Activated CD8-positive, alpha-beta T cell treated with anti-CD3 and anti-CD28 coated beads for 36 hours (primary cell): ENCODE results near the gene AFF1. TPM values are rescaled to one million over a fixed set of nuclear protein-coding genes. Genes with fewer than 3 reads are reported as not detected.
"Not testable (repeated sequence)": the region's sequence is repeated elsewhere in the genome, so short reads cannot be mapped to it uniquely, and the experiment has no call there.

ENCODE experiments used
- ATAC-seq: fragments of 200-7000 bp; cut with Tn5 transposase; one replicate; pipeline ENCODE4 v1.10.0; 2021; ENCODE audit warnings: mild to moderate bottlenecking, moderate library complexity
- CTCF ChIA-PET: fragments of 350-600 bp; sonication (Branson Sonifier 250); formaldehyde crosslinking; loops from one replicate; lab custom pipeline; 2021; ENCODE audit warnings: antibody characterized with exemption; lab: Charles Lee
- POLR2A ChIA-PET: fragments of 350-600 bp; sonication (Branson Sonifier 250); formaldehyde crosslinking; loops from one replicate; lab custom pipeline; 2021; ENCODE audit warnings: antibody characterized with exemption; lab: Charles Lee
- DNase-seq: peaks from one replicate; pipeline ENCODE4 v3.0.0-alpha.2; 2020
- H3K27ac Mint-ChIP-seq: one replicate; pipeline ENCODE4 v1.8.0; 2021; ENCODE audit warnings: mild to moderate bottlenecking, mixed read lengths
- H3K27me3 Mint-ChIP-seq: one replicate; pipeline ENCODE4 v1.8.0; 2021; ENCODE audit warnings: mixed read lengths
- H3K36me3 Mint-ChIP-seq: one replicate; pipeline ENCODE4 v1.8.0; 2021; ENCODE audit warnings: low read depth, mixed read lengths
- H3K4me1 Mint-ChIP-seq: one replicate; pipeline ENCODE4 v1.8.0; 2021; ENCODE audit warnings: low read depth, mixed read lengths
- H3K4me3 Mint-ChIP-seq: one replicate; pipeline ENCODE4 v1.8.0; 2021; ENCODE audit warnings: mild to moderate bottlenecking, moderate library complexity, mixed read lengths
- H3K9me3 Mint-ChIP-seq: one replicate; pipeline ENCODE4 v1.8.0; 2021; ENCODE audit warnings: mixed read lengths
- CTCF ChIP-seq: fragments of 200-600 bp; IDR thresholded peaks from one replicate; pipeline ENCODE4 v1.8.0; 2022; ENCODE audit warnings: antibody characterized with exemption, mild to moderate bottlenecking
- intact Hi-C: fragments of 100-400 bp; cut with micrococcal nuclease; formaldehyde crosslinking; loops from one replicate; pipeline ENCODE4 v1.10.0; 2022
- total RNA-seq, 2 experiments: library from RNA; stranded (reverse); gene quantifications; one replicate each; pipeline ENCODE4 v1.2.3, GENCODE V29; 2021

Gene AFF1
- total RNA-seq, 2 experiments from 2014 or later: 40.3 to 45.4 TPM

GRCh38 chr4:87133183-87133582 lies 198.4 kb downstream of the AFF1 start:
- CTCF ChIA-PET: interaction anchor here (1.4 to 4.8 kb wide), 3 partner anchors 12 to 211 kb away, joined by 6 to 23 read pairs (median 7); no protein-coding TSS in a partner anchor
- Mint-ChIP-seq H3K4me1 (no peaks in the 10 kb centered on the region), H3K9me3 (no peaks in the 10 kb centered on the region), H3K27me3 (no peaks in the 10 kb centered on the region), H3K27ac (no peak overlapping the region), H3K36me3 (peaks cover 38% of the 10 kb centered on the region), H3K4me3 (no peak overlapping the region)
- TF ChIP-seq CTCF: no peak
- intact Hi-C loops: no loop called here
- POLR2A ChIA-PET: no interaction called here
- ATAC-seq (no peak), DNase-seq (no peak)

- ATAC-seq: no peak
- POLR2A ChIA-PET: no interaction called here
- Mint-ChIP-seq H3K27me3 (no peaks in the 10 kb centered on the region), H3K27ac (no peak overlapping the region), H3K36me3 (peaks cover 35% of the 10 kb centered on the region), H3K9me3 (no peaks in the 10 kb centered on the region), H3K4me1 (no peaks in the 10 kb centered on the region), H3K4me3 (no peak overlapping the region)
- TF ChIP-seq CTCF: no peak
- no peak for DNase-seq
- CTCF ChIA-PET: interaction anchor here (2.0 to 4.8 kb wide), 2 partner anchors 17 to 211 kb away, joined by 6 to 23 read pairs; no protein-coding TSS in a partner anchor
- intact Hi-C loops: no loop called here
These were observed 199.3 kb downstream of the AFF1 start for GRCh38 chr4:87134122-87134521.

GRCh38 chr4:87141428-87141827 lies 206.6 kb downstream of the AFF1 start:
- no peak overlapping the region for H3K4me3 Mint-ChIP-seq
- H3K36me3 Mint-ChIP-seq: peaks cover 11% of the 10 kb centered on the region
- no peaks in the 10 kb centered on the region for H3K27me3 Mint-ChIP-seq
- TF ChIP-seq CTCF: no peak
- ChIA-PET POLR2A (no interaction called here), CTCF (interaction anchor here (0.6 to 1.6 kb wide), 2 partner anchors 10 to 94 kb away, joined by 3 to 4 read pairs; no protein-coding TSS in a partner anchor)
- H3K4me1 Mint-ChIP-seq: peaks cover 3% of the 10 kb centered on the region
- DNase-seq (no peak), ATAC-seq (no peak)
- H3K9me3 Mint-ChIP-seq: no peaks in the 10 kb centered on the region
- no peak overlapping the region for H3K27ac Mint-ChIP-seq
- intact Hi-C loops: no loop called here

- TF ChIP-seq CTCF: no peak
- Mint-ChIP-seq H3K27ac (no peak overlapping the region), H3K27me3 (no peaks in the 10 kb centered on the region), H3K4me3 (no peak overlapping the region), H3K9me3 (no peaks in the 10 kb centered on the region), H3K4me1 (peaks cover 3% of the 10 kb centered on the region), H3K36me3 (peaks cover 11% of the 10 kb centered on the region)
- ATAC-seq (no peak), DNase-seq (no peak)
- ChIA-PET POLR2A (no interaction called here), CTCF (no interaction called here)
- intact Hi-C loops: no loop called here
These were observed 209.5 kb downstream of the AFF1 start for GRCh38 chr4:87144356-87144755.

GRCh38 chr4:87145934-87146333 lies 211.1 kb downstream of the AFF1 start:
- DNase-seq, H3K27ac Mint-ChIP-seq, POLR2A ChIA-PET, H3K9me3 Mint-ChIP-seq, H3K27me3 Mint-ChIP-seq, H3K4me3 Mint-ChIP-seq, CTCF ChIA-PET, intact Hi-C loops, H3K36me3 Mint-ChIP-seq, ATAC-seq, H3K4me1 Mint-ChIP-seq: not testable (repeated sequence)
